HepG2 (cell line): ENCODE results near the gene PUM1. TPM values are rescaled to one million over a fixed set of nuclear protein-coding genes. Genes with fewer than 3 reads are reported as not detected.

Experiments
- ATAC-seq: fragments of 200-7000 bp; cut with Tn5 transposase; 3 replicates; pipeline ENCODE4 v1.9.1; 2020; ENCODE audit warnings: mild to moderate bottlenecking, moderate library complexity
- BruUV-seq: library from RNA; stranded (reverse); fragments of 400-500 nt; replicated peaks from 2 replicates; lab custom pipeline; 2021; lab: Mats Ljungman, UMichigan
- CTCF ChIA-PET: fragments of 300-600 bp; formaldehyde crosslinking; extraction: SDS; loops from one replicate; lab custom pipeline; 2021; ENCODE audit warnings: low total read pairs, inconsistent platforms, low intra/inter-chr PET ratio; lab: Yijun Ruan, JAX
- POLR2A ChIA-PET: fragments of 350-600 bp; sonication (Branson Sonifier 250); formaldehyde crosslinking; loops from one replicate; lab custom pipeline; 2020; ENCODE audit warnings: antibody characterized with exemption, inconsistent platforms; lab: Yijun Ruan, JAX
- DNase-seq: peaks from one replicate; pipeline ENCODE4 v3.0.0-alpha.2; 2015; ENCODE audit warnings: low spot score
- FAIRE-seq: peaks from 3 replicates; lab custom pipeline; 2011; peaks lifted over from hg19 to GRCh38; lab: Jason Lieb, UNC
- H2AFZ ChIP-seq: one replicate; pipeline ENCODE4 v1.6.1; 2011; ENCODE audit warnings: low read length, inconsistent platforms
- H3K27ac ChIP-seq: fragments of 300-600 bp; 3 replicates; pipeline ENCODE4 v1.8.0; 2011; ENCODE audit warnings: mixed run types, mild to moderate bottlenecking, mixed read lengths, low read length, inconsistent platforms; ENCODE audit not compliant: insufficient read depth; ENCODE audit errors: extremely low read length
- H3K27me3 ChIP-seq, 2 experiments: fragments of 200-600 bp in 1 of 2; 2 replicates in 1 of 2; 3 replicates in 1 of 2; pipeline versions ENCODE4 v1.6.0 to v1.8.0; 2011; ENCODE audit warnings: low read length in 2 of 2, mild to moderate bottlenecking in 2 of 2, moderate library complexity in 2 of 2, inconsistent platforms in 1 of 2; ENCODE audit not compliant: insufficient read depth in 2 of 2, control insufficient read depth in 1 of 2
- H3K36me3 ChIP-seq, 2 experiments: fragments of 200-600 bp in 1 of 2; replicated peaks in 1 of 2; 2 replicates in 1 of 2; 3 replicates in 1 of 2; pipeline versions ENCODE4 v1.5.1 to v1.8.0; 2011; ENCODE audit warnings: low read length in 2 of 2, inconsistent platforms in 1 of 2; ENCODE audit not compliant: insufficient read depth in 2 of 2, control insufficient read depth in 1 of 2
- H3K4me1 ChIP-seq: 2 replicates; pipeline ENCODE4 v1.5.1; 2012; ENCODE audit warnings: low read length, inconsistent platforms; ENCODE audit not compliant: insufficient read depth
- H3K4me2 ChIP-seq: 2 replicates; pipeline ENCODE4 v1.6.0; 2011; ENCODE audit warnings: low read depth, low read length, inconsistent platforms
- H3K4me3 ChIP-seq, 3 experiments: fragments of 200-600 bp in 1 of 3; sonication (generic), shearing (Covaris generic) in 1 of 3; replicated peaks in 1 of 3; 2 replicates each; pipeline ENCODE4 v1.5.1; 2011 to 2016; ENCODE audit warnings: low read length in 3 of 3, inconsistent platforms in 2 of 3, low read depth in 2 of 3, mild to moderate bottlenecking in 2 of 3, control low read depth in 1 of 3, mixed read lengths in 1 of 3; ENCODE audit not compliant: insufficient read depth in 1 of 3
- H3K79me2 ChIP-seq: one replicate; pipeline ENCODE4 v1.6.1; 2011; ENCODE audit warnings: low read length, inconsistent platforms; ENCODE audit not compliant: insufficient read depth
- H3K9ac ChIP-seq: 2 replicates; pipeline ENCODE4 v1.6.0; 2011; ENCODE audit warnings: mild to moderate bottlenecking, low read depth, low read length, inconsistent platforms; ENCODE audit not compliant: insufficient read depth
- H3K9me3 ChIP-seq: 2 replicates; pipeline ENCODE4 v1.5.1; 2012; ENCODE audit warnings: mild to moderate bottlenecking, low read length
- H4K20me1 ChIP-seq: 2 replicates; pipeline ENCODE4 v1.6.0; 2011; ENCODE audit warnings: inconsistent platforms, mild to moderate bottlenecking, low read length, moderate library complexity; ENCODE audit not compliant: insufficient read depth
- CREB3 ChIP-seq: sonication (generic); formaldehyde crosslinking; IDR thresholded peaks from 2 replicates; pipeline ENCODE4 v1.5.0; 2020; ENCODE audit warnings: missing genetic modification reagents
- MTA3 ChIP-seq: sonication (generic); formaldehyde crosslinking; IDR thresholded peaks from 2 replicates; pipeline ENCODE4 v1.4.0; 2020; ENCODE audit warnings: missing genetic modification reagents
- NFYC ChIP-seq: IDR thresholded peaks from 2 replicates; pipeline ENCODE4 v1.6.1; 2016; ENCODE audit warnings: missing genetic modification reagents, missing compliant biosample characterization
- ONECUT2 ChIP-seq: sonication (generic); formaldehyde crosslinking; IDR thresholded peaks from 2 replicates; pipeline ENCODE4 v1.4.0; 2020; ENCODE audit warnings: missing genetic modification reagents
- POLR2AphosphoS2 ChIP-seq: IDR thresholded peaks from 2 replicates; pipeline ENCODE4 v1.6.1; 2011; ENCODE audit warnings: low read depth, low read length, improper control_type of control experiment
- PTBP1 ChIP-seq: fragments of 200-400 bp; formaldehyde crosslinking; IDR thresholded peaks from 2 replicates; pipeline ENCODE4 v1.6.1; 2018; ENCODE audit warnings: low read length, low read depth; ENCODE audit not compliant: poor library complexity, severe bottlenecking
- ZFP82 ChIP-seq: sonication (generic); formaldehyde crosslinking; IDR thresholded peaks from 2 replicates; pipeline ENCODE4 v1.5.1; 2020; ENCODE audit warnings: mild to moderate bottlenecking, missing genetic modification reagents, borderline replicate concordance
- ZMYM4 ChIP-seq: sonication (generic); formaldehyde crosslinking; IDR thresholded peaks from 2 replicates; pipeline ENCODE4 v1.8.1; 2023; ENCODE audit warnings: mild to moderate bottlenecking, missing genetic modification reagents
- ZNF121 ChIP-seq: sonication (generic); formaldehyde crosslinking; IDR thresholded peaks from 2 replicates; pipeline ENCODE4 v1.5.0; 2020; ENCODE audit warnings: mild to moderate bottlenecking, missing genetic modification reagents
- WGBS: methylation state at CpG from one replicate; pipeline ENCODE4 v1.1.6; 2017; ENCODE audit warnings: low lambda C conversion rate; 5-methylcytosine and 5-hydroxymethylcytosine counted together
- in situ Hi-C: cut with HindIII; loops from 2 replicates; pipeline ENCODE4 v1.10.0; 2017; ENCODE audit warnings: low pct_unique_long_range_greater_than_20kb; ENCODE audit not compliant: extremely low pct_ligation_motif_present
- intact Hi-C: fragments of 100-400 bp; cut with micrococcal nuclease; formaldehyde crosslinking; loops from one replicate; pipeline ENCODE4 v1.10.0; 2022; ENCODE audit not compliant: unreplicated experiment
- polyA plus RNA-seq, 8 experiments: library from polyadenylated mRNA; depleted of rRNA in 3 of 8; stranded (reverse) in 7 of 8; unstranded in 1 of 8; fragments of >200 nt; fragmentation: Illumina TruSeq in 4 of 8; extraction: Trizol in 4 of 8; gene quantifications; 2 replicates each; pipeline versions ENCODE4 v1.2.1 to v1.2.3, GENCODE V29; 2011 to 2016; ENCODE audit warnings: low read depth in 4 of 8, missing spikeins in 1 of 8, mixed read lengths in 1 of 8; ENCODE audit not compliant: insufficient read depth in 1 of 8
- total RNA-seq, 5 experiments: library from RNA; depleted of rRNA; stranded (reverse); fragments of >200 nt; fragmentation: Illumina TruSeq; extraction: Trizol; gene quantifications; 2 replicates each; pipeline ENCODE4 v1.2.3, GENCODE V29; 2016; ENCODE audit warnings: low read depth in 1 of 5

The PUM1 gene
- total and polyA plus RNA-seq, 2 of the 13 experiments (the other 11 are each of a cell fraction or from before 2014, with no cell fraction given) = 64.7 to 91.0 TPM

GRCh38 chr1:30916296-30916695, 149.2 kb downstream of the PUM1 start (continued):
- TF ChIP-seq CREB3 (CRISPR knock-in tag) (no peak), PTBP1 (no peak)

GRCh38 chr1:30915491-30916230, 149.9 kb downstream of the PUM1 start:
- Histone ChIP-seq H3K4me1 (peaks cover 9% of the 10 kb centered on the region; the same call in 1 of the 2 replicates), H3K9ac (no peak overlapping the region), H3K27me3 (peaks cover 1 to 3% of the 10 kb centered on the region in 2 experiments; a peak in 2 of 5 replicates), H3K27ac (no peak overlapping the region), H3K4me3 (no peak overlapping the region), H3K36me3 (no peaks in the 10 kb centered on the region), H2AFZ (no peak overlapping the region), H4K20me1 (no peaks in the 10 kb centered on the region), H3K9me3 (no peaks in the 10 kb centered on the region), H3K79me2 (no peaks in the 10 kb centered on the region), H3K4me2 (no peak overlapping the region)
- in situ Hi-C loops (no loop called here), intact Hi-C loops (no loop called here)
- 27% methylated on average over 3 of the region's 13 CpGs for WGBS
- ChIA-PET POLR2A (no interaction called here), CTCF (no interaction called here)
- FAIRE-seq (no peak), ATAC-seq (no peak; the same call in 2 of the 3 replicates), DNase-seq (no peak)
- TF ChIP-seq ZFP82 (CRISPR knock-in tag) (no peak), ONECUT2 (no peak), MTA3 (no peak), POLR2AphosphoS2 (no peak), ZMYM4 (no peak), NFYC (CRISPR knock-in tag) (no peak), ZNF121 (peak; percentile 17; the same call in 1 of the 2 replicates)
- BruUV-seq = no TSS peak
